Measurements from ENCODE around the gene TRPM5.

DNA sequence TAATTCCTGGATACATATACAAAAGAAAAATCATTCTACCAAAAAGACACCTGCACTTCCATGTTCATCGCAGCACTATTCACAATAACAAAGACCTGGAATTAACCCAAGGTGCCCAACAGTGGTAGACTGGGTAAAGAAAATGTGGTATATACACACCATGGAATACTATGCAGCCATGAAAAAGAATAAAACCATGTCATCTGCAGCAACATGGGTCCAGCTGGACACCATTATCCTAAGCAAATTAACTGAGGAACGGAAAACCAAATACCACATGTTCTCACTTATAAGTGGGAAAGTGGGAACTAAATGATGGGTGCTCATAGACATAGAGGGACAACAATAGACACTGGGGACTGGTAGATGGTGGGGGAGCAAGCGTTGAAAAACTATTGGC, 4.5 kb downstream of the TRPM5 start:
- TF ChIP-seq HNF4A (conservative IDR thresholded peaks at IDR 0.05), result no peak
- TF ChIP-seq CTCF (IDR thresholded peaks at IDR 0.05; ENCODE audit: low read depth, low read length, missing input control), result no peak
- TF ChIP-seq, protein P1, sequence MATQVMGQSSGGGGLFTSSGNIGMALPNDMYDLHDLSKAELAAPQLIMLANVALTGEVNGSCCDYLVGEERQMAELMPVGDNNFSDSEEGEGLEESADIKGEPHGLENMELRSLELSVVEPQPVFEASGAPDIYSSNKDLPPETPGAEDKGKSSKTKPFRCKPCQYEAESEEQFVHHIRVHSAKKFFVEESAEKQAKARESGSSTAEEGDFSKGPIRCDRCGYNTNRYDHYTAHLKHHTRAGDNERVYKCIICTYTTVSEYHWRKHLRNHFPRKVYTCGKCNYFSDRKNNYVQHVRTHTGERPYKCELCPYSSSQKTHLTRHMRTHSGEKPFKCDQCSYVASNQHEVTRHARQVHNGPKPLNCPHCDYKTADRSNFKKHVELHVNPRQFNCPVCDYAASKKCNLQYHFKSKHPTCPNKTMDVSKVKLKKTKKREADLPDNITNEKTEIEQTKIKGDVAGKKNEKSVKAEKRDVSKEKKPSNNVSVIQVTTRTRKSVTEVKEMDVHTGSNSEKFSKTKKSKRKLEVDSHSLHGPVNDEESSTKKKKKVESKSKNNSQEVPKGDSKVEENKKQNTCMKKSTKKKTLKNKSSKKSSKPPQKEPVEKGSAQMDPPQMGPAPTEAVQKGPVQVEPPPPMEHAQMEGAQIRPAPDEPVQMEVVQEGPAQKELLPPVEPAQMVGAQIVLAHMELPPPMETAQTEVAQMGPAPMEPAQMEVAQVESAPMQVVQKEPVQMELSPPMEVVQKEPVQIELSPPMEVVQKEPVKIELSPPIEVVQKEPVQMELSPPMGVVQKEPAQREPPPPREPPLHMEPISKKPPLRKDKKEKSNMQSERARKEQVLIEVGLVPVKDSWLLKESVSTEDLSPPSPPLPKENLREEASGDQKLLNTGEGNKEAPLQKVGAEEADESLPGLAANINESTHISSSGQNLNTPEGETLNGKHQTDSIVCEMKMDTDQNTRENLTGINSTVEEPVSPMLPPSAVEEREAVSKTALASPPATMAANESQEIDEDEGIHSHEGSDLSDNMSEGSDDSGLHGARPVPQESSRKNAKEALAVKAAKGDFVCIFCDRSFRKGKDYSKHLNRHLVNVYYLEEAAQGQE (IDR thresholded peaks at IDR 0.05), result no peak
- TF ChIP-seq JUND (IDR thresholded peaks at IDR 0.05), result no peak
- no peak for TF ChIP-seq FOXA1 (IDR thresholded peaks at IDR 0.05)
- TF ChIP-seq TAF1 (conservative IDR thresholded peaks at IDR 0.05), result no peak
- TF ChIP-seq RAD21 (IDR thresholded peaks at IDR 0.05), result no peak
- no peak for TF ChIP-seq YY1 (IDR thresholded peaks at IDR 0.05)
- no peak for TF ChIP-seq MAX (IDR thresholded peaks at IDR 0.05)
- no peak for TF ChIP-seq SP1 (IDR thresholded peaks at IDR 0.05)
- no peak for TF ChIP-seq RXRA (IDR thresholded peaks at IDR 0.05)

Data from liver (tissue), 3 donors.